SW 1271 (cell line): ENCODE results near the gene ATP2B2.
"Not testable (repeated sequence)": the region's sequence is repeated elsewhere in the genome, so short reads cannot be mapped to it uniquely, and the experiment has no call there.

ENCODE experiments used
- DNase-seq, 2 experiments: peaks; one replicate each; lab custom pipeline; 2025; lab: John Stamatoyannopoulos, UW

The ATP2B2 gene

DNA sequence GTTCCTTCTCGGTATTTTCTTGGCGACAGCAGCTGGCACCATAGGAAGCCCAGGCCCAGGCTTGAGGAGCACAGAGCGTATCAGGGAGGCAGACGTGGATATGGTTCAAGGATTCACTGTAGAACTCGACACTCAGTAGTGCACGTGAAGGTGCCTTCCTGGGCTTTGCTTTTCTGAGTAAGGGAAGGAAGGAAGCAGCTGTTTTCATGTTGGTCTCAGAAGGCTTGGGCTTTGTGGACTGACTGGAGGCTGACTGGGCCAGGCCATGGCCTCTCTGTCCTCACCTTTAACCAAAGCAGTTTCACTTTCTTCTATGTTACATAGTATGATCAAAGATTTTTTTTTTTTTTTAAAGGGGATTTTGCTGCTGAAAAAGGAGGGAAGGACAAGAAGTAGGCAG, 205.7 kb downstream of the ATP2B2 start:
- no peak for DNase-seq

DNA sequence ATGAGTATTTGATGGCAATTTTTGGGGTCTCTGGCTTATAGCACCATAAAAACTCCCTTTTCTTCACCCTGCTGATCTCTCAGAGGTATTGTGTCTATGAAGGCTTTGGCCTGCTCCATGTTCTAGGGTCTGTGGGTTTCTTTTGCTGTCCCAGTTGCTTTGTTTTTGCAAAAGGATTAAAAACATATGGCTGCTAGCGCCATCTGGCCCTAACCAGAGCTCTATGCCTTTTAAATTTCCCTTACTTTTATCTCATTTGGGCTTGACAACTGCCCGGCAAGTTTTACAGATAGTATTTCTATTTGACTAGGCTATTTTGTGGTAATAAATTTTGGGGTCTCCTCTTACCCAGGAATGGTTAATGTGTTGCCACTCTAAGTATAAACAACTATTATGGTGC, 206.2 kb downstream of the ATP2B2 start:
- no peak for DNase-seq

DNA sequence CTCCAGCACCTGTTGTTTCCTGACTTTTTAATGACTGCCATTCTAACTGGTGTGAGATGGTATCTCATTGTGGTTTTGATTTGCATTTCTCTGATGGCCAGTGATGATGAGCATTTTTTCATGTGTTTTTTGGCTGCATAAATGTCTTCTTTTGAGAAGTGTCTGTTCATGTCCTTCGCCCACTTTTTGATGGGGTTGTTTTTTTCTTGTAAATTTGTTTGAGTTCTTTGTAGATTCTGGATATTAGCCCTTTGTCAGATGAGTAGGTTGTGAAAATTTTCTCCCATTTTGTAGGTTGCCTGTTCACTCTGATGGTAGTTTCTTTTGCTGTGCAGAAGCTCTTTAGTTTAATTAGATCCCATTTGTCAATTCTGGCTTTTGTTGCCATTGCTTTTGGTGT, 207.3 kb downstream of the ATP2B2 start:
- not testable (repeated sequence) for DNase-seq

DNA sequence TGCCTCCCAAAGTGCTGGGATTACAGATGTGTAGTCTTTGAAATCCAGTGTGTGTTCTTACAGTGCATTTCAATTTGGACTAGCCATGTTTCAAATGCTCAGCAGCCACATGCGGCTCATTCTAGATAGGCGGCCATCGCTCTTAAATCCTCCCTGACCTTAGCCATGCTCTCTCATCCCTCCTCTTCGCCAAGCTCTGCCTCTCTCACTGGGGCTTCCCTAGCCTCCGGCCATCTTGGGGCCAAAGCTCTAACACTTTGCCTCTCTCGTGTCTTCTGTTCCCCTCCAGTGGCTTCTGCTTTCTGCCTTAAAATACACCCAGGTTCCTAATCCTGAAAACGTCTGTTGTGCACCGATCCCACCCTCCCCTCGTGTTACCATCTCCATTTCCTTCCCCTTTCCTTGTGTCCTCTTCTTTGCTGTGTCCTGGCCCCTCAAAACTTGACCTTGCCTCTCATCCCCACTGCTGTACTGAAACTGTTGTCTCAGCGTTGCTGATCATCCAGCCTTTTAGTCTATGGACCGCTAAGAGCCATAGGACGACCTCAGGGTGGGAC, 211.3 kb downstream of the ATP2B2 start:
- no peak for DNase-seq

DNA sequence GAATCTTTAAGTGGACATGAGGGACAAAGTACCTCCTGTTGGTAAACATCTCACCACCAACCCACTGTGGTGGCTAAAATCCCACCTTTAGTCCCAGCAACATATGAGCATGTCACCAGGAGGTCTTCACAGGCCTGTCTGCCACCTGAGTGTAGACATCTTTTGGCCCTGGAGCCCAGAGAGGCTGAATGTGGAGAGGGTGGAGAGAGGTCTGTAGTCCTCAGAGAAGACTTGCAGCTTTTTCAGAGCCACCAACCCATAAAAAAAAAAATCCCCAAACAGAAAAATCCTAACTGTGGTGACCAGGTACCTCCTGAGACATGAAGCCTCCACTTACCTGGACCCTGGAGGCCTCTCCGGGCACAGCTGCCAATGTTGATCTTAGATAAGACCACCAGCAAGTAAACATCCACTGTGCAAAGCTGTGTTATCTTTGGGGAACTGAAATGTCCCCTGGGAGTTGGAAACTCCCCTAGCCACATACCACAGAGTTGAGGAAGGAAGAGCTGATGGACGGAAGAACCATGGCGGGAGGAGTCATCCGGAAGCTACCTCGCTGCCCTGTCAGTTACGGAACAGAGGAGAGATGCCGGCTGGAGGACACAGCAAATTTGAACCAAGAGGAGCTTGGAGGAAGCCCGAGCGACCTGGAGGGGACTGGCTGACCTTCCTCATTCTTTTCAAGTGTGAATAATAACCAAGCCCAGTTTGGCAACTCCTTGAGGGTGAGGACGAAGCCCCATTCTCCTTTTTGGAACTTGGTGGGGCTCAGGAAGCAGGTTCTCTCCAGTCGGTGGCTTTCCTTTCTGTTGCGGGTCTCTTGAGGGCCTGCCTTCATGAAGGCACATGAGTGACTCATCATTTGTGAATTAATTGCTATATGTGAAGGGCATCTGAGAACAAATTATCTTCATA, 212.6 kb downstream of the ATP2B2 start, which contains the start of gene GHRL:
Gene GHRL (minus strand): TSS at position 443 of the 915 bp plus-strand sequence. CDS start 2,767 bp downstream, outside the sequence.
- DNase-seq, result no peak

DNA sequence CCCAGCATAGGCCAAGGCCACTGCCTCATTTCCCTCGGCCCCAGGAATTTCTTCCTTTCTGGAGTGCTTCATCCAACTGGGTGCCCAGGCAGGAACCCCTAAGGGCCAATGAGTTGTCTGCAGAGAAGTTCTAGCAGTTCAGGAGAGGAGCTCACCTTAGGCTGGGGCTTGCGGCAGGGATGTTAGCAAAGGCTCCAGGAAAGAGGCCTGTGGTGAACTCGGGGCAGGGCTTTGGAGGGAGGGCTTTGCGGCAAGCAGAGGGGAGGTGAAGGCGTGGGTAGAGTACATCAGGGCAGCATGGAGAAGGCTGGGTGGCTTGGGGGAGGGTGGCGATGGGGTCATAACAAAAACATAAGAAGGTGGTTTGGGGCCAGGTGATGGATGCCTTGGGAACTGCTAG, 213.7 kb downstream of the ATP2B2 start:
- DNase-seq, result no peak

DNA sequence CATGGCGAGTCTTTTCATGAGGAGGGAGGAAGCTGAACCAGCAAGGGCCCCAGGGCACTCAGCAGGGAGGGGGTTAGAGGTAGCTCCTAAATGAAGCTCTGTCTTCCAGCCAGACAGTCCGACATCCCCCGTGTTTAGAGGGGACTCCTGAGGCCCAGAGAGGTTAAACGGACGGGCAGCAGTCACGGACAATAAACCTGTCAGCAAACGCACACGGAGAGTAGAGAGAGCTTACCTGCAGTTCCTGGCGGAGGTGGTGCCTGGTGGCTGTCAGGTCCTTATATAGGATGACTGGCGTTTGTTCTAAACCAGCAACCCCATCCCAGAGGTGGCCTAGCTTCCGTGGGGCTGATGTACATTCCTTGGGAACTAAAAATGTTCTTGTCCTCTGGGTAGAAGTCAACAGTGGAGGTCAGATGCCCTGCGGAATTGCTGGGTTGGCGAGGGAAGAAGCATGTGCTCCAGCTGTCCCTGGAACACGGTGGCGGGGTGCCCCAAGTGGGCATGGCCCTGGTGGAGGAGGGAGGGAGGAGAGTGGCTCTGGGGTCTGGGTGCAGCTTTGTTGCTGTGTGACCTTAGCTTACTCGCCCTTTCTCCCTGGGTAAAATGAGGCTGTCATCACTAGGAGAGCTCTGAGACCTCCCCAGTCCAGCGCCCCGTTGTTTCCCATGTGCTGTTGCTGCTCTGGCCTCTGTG, 214.8 kb downstream of the ATP2B2 start:
- no peak for DNase-seq

DNA sequence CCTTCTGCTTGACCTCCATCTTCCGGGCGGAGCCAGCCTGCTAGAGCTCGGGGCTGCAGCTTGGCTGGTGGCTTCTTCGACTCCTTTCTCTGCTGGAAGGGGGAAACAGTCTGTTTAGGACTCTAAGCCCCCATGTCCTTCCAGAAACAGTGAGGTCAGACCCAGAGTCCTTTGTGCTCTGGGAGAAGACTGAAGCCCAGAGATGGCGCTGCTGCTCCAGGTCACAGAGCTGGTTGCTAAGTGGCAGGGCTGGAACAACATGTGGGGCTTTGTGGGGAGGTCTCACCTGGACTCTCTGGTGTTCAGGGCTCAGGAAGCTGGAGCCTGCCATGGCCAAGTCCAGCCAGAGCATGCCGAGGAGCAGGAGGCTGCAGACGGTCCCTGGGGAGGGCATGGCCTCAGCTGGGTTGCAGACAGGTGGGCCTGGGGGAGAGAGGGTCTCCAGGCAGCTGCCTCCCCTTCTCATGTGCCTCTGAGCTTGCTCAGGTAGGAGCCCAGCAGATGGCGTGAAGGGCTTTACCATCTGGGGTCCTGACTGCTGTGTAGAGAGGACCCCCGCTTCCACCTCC, 215.5 kb downstream of the ATP2B2 start:
- DNase-seq, result no peak

DNA sequence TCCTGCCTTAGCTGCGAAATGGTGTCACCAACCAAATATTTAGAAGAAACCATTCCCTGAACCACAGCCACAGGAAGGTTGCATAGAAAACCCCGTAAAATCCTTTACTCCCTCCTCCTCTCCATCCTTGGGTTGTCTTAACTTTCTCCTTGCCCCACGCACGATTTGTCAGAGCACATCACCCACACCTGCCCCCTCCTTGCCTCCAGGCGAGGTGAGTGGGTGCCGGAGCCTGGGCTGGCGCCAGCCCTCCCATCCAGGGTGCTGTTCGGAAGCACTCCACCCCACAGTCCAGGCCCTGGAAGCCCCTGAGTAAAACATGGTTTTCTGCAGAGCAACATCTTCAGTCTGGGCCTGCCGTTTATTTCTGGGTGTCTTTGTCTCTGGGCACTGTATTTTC, 216.3 kb downstream of the ATP2B2 start:
- DNase-seq, result no peak

DNA sequence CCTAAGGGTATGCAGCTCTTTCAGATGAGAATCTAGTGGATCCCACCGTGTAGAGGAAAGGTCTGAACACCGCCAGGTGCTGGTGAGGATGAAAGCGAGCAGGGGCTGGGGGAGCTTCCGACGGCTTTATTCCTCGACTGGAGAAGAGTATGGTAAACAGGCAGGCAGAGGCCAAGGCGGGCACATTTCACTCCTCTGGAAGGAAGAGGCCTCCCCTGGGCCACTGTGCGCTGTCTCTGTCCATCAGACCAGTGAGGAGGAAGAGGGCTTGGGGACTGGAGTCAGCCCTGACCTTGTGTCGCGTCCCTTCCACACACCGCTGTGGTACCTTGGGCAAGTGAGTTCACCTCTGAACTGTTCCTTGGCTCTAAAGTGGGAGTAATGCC, 216.8 kb downstream of the ATP2B2 start:
- DNase-seq, result no peak

DNA sequence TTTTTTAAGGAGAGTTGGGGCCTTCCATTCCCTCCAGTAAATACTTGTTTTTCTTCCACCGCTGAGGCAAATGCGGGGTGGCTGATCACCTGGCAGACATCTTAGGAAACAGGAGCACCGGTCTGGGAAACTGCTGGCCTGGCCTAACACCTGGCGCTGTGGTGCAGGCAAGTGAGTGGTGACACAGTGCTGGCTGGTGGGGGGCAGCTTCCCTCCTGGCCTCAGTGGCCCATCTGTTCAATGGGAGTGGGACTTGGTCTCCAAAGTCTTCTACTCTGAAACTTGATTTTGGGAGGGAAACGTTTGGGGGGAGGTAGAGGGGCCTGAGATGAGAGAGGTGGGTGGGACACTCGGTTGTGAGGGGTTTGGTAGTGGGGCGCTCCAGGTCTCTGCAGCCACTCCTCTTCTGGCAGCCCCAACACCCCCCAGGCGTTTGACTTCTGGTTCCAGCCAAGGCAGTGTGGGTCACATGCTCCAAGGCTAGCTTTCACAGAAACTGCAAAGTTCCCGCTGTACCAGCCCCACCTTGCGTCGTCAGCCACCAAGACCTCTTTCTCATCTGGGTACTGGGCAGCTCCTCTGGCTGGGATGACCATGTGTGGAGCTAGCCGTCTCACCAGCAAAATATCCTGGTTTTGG, 217.3 kb downstream of the ATP2B2 start:
- no peak for DNase-seq

DNA sequence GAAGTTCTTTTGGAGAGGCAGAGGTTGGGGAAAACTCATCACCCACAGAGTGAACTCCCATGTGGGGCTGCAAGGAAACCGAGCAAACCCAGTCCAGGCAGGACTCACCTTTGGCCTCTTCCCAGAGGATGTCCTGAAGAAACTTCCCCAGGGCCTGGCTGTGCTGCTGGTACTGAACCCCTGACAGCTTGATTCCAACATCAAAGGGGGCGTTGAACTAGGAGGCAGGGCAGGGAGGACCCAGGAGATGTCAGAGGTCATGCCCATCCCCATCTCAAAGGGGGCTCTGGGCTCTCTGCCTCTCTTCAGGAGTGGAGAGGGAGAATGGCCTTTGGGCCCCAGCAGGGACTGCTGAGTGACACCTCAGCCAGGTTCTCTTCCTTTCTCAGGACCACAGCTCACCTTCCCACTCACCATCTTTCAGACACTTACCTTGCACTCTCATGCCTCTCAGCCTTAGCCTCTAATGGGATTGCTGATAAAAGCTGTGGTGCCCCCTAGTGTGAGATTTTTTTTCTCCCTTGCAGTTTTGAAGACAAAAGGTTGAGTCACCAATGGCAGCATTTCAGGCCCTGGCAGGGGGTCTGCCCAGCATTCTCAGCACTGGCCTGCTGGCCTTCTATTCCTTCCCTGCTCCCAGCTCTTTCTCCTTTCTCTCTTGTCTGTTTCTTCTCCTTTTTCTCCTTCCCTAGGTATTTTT, 218.6 kb downstream of the ATP2B2 start:
- no peak for DNase-seq

DNA sequence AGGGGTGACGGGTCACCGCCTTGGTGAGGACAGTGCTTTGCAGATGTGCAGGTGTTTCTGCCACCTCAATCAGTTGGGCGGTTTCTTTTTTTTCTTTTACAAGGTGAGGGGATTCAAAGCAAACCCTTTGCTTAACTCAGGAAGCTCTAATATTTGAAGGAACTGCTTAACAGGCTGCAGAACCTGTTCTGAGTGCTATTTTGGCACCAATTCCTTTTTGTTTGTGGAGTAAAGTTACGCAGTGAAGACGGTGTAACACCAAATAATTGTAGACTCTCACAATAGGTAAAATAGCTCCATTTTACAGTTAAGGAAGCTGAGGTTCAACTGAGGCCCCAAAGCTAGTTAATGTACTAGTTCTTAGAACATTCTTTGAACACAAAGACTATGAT, 219.3 kb downstream of the ATP2B2 start:
- no peak for DNase-seq

DNA sequence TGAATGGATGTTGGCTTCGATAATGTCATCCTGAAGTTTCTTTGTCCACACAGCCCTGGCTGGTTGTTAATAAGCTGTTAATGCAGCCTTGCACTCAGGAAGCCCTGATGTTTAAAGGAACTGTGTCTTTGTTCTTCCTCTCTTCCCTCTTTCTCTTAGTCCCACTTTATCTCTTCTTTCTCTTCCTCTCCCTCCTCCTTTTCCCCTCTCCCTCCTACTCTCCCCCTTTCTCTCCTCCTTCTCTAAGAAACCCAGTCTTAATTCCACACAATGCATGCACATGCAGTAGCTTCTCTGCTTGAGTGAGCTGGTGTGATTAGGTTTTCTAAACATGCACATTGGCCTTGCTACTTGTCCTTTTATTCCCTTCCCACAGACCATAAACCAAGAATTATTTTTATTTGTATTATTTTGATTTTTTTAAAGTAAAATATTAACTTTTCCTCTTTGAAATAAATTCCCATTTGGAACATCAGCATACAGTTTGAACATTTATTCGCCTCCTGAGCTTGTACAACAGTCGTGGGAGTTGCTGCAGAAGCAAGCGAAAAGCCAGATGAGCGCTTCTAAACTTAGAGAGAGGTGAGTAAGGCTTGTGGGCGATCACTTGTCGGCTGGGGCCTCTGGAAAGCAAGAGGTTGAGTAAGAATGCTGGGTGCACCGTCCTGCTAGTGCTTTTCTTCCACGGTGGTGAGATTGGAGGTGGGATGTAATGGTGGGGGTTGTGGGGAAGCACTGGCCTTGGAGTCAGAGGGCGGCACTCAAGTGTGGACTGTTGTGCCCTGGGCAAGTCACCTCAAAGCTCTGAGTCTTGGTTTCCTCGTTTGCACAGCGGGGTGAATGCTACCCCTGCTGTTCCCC, 219.9 kb downstream of the ATP2B2 start:
- no peak for DNase-seq

DNA sequence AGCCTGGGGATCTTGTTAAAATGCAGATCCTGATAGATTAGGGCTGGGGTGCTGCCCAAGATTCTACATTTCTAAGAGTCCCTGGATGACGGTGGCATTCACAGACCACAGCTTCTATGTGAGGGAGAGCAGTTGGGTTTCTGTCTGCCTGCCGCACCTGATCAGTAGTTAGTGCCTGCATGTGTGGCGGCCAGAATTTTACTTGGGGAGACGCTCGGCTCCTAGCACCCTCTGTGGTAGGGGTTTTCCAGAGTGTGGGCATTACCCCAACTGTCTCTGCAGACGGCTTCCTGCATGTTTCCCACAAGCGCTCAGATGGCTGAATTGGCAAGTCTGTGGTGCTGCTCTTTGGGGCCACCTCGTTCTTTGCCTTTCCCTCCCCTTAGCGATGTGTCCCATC, 220.9 kb downstream of the ATP2B2 start:
- no peak for DNase-seq

DNA sequence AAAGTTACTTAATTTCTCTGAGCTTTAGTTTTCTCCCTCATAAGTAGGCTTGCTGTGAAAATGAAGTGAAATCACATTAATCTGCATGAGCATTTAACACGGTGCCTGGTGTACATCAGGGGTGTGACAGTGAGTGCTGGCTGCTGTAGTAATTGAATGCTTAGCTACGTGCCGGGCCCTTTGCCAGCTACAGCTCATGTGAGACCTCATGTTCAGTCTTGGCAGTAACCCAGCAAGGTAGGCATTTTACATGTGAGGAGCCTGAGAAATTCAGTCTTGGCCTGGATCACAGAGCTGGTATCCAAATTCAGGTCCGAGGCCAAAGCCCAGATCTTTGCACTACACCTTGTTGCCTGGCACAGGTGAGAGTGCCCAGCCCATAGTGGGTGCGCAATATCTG, 221.7 kb downstream of the ATP2B2 start:
- no peak for DNase-seq

DNA sequence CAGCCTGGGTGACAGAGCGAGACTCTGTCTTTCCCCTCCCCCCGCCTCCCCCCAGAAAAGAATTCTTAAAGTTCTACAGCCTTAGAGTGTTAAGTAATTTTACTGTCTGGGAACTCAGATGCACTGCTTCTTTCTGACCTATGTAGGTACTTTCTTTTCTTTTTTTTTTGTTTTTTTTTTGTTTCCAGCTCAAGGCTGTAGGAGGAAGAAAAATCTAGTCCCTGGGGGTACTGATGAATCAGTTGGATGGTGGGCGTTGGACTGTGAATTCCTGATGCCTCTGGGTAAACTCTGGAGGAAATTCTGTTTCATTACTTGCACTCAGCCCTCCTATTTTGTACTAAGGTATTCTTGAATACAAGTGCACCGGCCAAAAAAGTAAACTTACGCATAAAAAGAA, 223.4 kb downstream of the ATP2B2 start:
- DNase-seq, result no peak

DNA sequence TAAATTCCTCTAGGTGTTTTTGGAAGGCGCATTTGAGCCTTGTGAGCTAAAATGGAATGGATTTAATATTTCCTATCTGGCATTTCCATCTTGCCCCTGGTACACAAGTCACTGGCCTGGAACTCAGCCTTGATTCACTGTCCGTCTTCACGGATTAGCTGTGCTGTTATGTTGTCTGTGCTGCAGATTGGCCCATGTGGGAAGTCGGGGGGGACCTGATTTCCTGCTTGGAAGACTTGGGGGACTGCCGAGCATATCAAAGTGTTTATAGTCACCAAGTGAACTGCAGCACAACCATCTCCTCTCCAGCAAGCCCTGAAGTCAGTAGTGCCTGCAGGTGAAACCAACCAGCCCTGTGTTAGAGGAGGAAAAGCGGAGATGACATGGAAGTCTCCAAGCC, 224.8 kb downstream of the ATP2B2 start:
- no peak for DNase-seq

DNA sequence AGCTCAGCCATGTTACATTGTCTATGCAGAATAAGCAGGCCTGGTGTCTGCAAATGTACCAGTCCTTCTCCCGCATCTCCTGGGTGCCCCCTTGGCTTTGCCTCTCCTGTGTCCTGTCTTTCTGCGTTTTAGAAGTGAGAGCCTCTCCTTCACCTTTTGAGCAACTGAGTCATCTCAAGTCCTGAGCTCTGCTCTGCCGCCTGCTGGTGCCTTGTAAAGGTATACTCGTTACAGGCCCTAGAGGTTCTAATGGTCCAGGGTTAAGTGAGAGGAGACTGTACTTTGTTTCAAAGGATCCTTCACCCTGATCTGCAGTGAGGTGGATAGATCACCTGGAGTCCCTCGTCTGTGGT, 225.2 kb downstream of the ATP2B2 start:
- no peak for DNase-seq

DNA sequence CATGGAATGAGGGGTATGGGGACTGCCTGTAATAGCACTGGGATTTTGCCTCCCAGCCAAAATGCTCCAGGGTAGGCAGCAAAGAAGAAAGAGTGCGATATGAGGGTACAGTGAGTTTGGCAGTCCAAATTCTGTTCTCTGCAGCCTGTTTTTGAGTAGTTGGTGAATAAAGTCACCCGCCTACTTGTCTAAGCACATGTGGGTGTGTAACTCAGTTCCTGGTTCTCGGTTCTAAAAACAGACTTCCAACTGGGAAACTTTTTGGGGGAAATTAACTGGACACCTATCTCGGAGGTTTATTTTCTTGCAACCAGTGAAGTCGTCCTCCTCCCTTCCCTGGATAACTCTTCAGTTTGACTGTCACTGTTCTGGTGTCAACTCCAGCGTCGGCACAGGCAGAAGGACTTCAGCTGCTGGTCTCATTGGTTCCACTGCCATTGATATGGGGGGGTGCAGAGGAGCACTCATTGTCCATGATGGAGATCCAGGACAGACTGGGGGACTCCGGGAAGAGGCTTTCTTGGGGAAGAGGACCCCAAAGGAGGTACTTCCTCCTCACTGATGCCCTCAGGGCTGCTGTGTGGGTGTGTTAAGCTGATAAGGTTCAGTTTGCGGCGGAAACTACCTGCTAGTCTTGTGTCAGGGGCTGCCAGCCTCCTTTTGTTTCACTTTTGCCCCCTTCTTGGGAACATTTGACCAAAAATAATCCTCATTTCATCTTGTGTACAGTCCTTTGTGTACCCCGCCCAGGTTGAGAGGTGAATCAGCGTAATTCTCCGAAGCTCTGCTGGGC, 225.8 kb downstream of the ATP2B2 start:
- DNase-seq, result no peak
